WTC11 (cell line): ENCODE data around the gene PLA2G4A. TPM values are rescaled to one million over a fixed set of nuclear protein-coding genes. Genes with fewer than 3 reads are reported as not detected.

Experiments
- ATAC-seq: fragments of 200-7000 bp; cut with Tn5 transposase; 2 replicates; pipeline ENCODE4 v1.10.0; 2021; ENCODE audit warnings: mild to moderate bottlenecking, moderate library complexity
- CTCF ChIA-PET: fragments of 300-600 bp; sonication (Branson Sonifier 250); formaldehyde crosslinking; loops from one replicate; lab custom pipeline; 2021; ENCODE audit warnings: antibody characterized with exemption; lab: Charles Lee
- POLR2A ChIA-PET: fragments of 350-600 bp; sonication (Branson Sonifier 250); formaldehyde crosslinking; loops from one replicate; lab custom pipeline; 2021; ENCODE audit warnings: antibody characterized with exemption; lab: Charles Lee
- DNase-seq: peaks from one replicate; pipeline ENCODE4 v3.0.0; 2021; ENCODE audit warnings: low spot score
- H3K27ac Mint-ChIP-seq: 2 replicates; pipeline ENCODE4 v1.8.0; 2021; ENCODE audit warnings: mixed read lengths
- H3K27me3 Mint-ChIP-seq: 2 replicates; pipeline ENCODE4 v1.8.0; 2021; ENCODE audit warnings: low read depth, mild to moderate bottlenecking, moderate library complexity, mixed read lengths
- H3K36me3 Mint-ChIP-seq: 2 replicates; pipeline ENCODE4 v1.8.0; 2021; ENCODE audit warnings: mixed read lengths
- H3K4me1 Mint-ChIP-seq: 2 replicates; pipeline ENCODE4 v1.8.0; 2022; ENCODE audit warnings: mixed read lengths
- H3K4me3 Mint-ChIP-seq: 2 replicates; pipeline ENCODE4 v1.8.0; 2021; ENCODE audit warnings: mild to moderate bottlenecking, moderate library complexity, mixed read lengths
- H3K9me3 Mint-ChIP-seq: 2 replicates; pipeline ENCODE4 v1.8.0; 2021; ENCODE audit warnings: mixed read lengths
- ARID4B ChIP-seq: sonication (generic); formaldehyde crosslinking; IDR thresholded peaks from 2 replicates; pipeline ENCODE4 v1.8.0; 2023; ENCODE audit warnings: missing genetic modification reagents, mild to moderate bottlenecking, borderline replicate concordance
- ATF3 ChIP-seq: sonication (generic); formaldehyde crosslinking; conservative IDR thresholded peaks from 2 replicates; pipeline ENCODE4 v1.8.1; 2022; ENCODE audit warnings: mild to moderate bottlenecking, missing genetic modification reagents
- ATF6 ChIP-seq: sonication (generic); formaldehyde crosslinking; IDR thresholded peaks from 2 replicates; pipeline ENCODE4 v1.8.1; 2023; ENCODE audit warnings: mild to moderate bottlenecking, missing genetic modification reagents
- FOXK1 ChIP-seq: sonication (generic); formaldehyde crosslinking; IDR thresholded peaks from 2 replicates; pipeline ENCODE4 v1.8.0; 2022; ENCODE audit warnings: mild to moderate bottlenecking, moderate library complexity, missing genetic modification reagents
- FOXP1 ChIP-seq: sonication (generic); formaldehyde crosslinking; IDR thresholded peaks from 2 replicates; pipeline ENCODE4 v1.8.0; 2022; ENCODE audit warnings: missing genetic modification reagents, mild to moderate bottlenecking, moderate library complexity, borderline replicate concordance
- GRHL2 ChIP-seq: fragments of 250-450 bp; sonication (Bioruptor Pico); IDR thresholded peaks from 2 replicates; pipeline ENCODE4 v1.8.0; 2022; ENCODE audit warnings: mild to moderate bottlenecking, moderate library complexity; ENCODE audit not compliant: insufficient replicate concordance, severe bottlenecking
- GTF2I ChIP-seq: fragments of 250-450 bp; sonication (Bioruptor Pico); conservative IDR thresholded peaks from 2 replicates; pipeline ENCODE4 v1.4.0; 2021; ENCODE audit warnings: mild to moderate bottlenecking
- IRF2 ChIP-seq: sonication (generic); formaldehyde crosslinking; IDR thresholded peaks from 2 replicates; pipeline ENCODE4 v1.8.0; 2022; ENCODE audit warnings: low read depth, missing genetic modification reagents, borderline replicate concordance
- SMAD4 ChIP-seq: sonication (generic); formaldehyde crosslinking; IDR thresholded peaks from 2 replicates; pipeline ENCODE4 v1.8.0; 2022; ENCODE audit warnings: mild to moderate bottlenecking, missing genetic modification reagents
- USF1 ChIP-seq: sonication (generic); formaldehyde crosslinking; IDR thresholded peaks from 2 replicates; pipeline ENCODE4 v1.8.0; 2022; ENCODE audit warnings: mild to moderate bottlenecking, missing genetic modification reagents
- ZNF512 ChIP-seq: sonication (generic); formaldehyde crosslinking; IDR thresholded peaks from 2 replicates; pipeline ENCODE4 v1.8.1; 2022; ENCODE audit warnings: missing genetic modification reagents, borderline replicate concordance
- ZNF671 ChIP-seq: fragments of 250-450 bp; sonication (Bioruptor Pico); IDR thresholded peaks from 2 replicates; pipeline ENCODE4 v1.8.0; 2021; ENCODE audit warnings: mild to moderate bottlenecking
- total RNA-seq: library from RNA; stranded (reverse); gene quantifications from 3 replicates; pipeline ENCODE4 v1.2.3, GENCODE V29; 2021
- TF ChIP-seq, protein P1 (sequence below): sonication (generic); formaldehyde crosslinking; IDR thresholded peaks from 2 replicates; pipeline ENCODE4 v1.8.0; 2023; ENCODE audit warnings: missing genetic modification reagents
- TF ChIP-seq, protein P2 (sequence below): sonication (generic); formaldehyde crosslinking; IDR thresholded peaks from 2 replicates; pipeline ENCODE4 v1.8.1; 2022; ENCODE audit warnings: low read depth, mild to moderate bottlenecking, moderate library complexity, missing genetic modification reagents, borderline replicate concordance
- TF ChIP-seq, protein P3 (sequence below): fragments of 250-450 bp; sonication (Bioruptor Pico); IDR thresholded peaks from 2 replicates; pipeline ENCODE4 v1.9.0; 2021; ENCODE audit warnings: mild to moderate bottlenecking, borderline replicate concordance
- TF ChIP-seq, protein P4 (sequence below): sonication (generic); formaldehyde crosslinking; IDR thresholded peaks from 2 replicates; pipeline ENCODE4 v1.8.0; 2022; ENCODE audit warnings: mild to moderate bottlenecking, missing genetic modification reagents
- TF ChIP-seq, protein P5 (sequence below): sonication (generic); formaldehyde crosslinking; IDR thresholded peaks from 2 replicates; pipeline ENCODE4 v1.8.0; 2022; ENCODE audit warnings: mild to moderate bottlenecking, missing genetic modification reagents

PLA2G4A gene
- total RNA-seq, 1 experiment from 2014 or later: 1.3 TPM

DNA sequence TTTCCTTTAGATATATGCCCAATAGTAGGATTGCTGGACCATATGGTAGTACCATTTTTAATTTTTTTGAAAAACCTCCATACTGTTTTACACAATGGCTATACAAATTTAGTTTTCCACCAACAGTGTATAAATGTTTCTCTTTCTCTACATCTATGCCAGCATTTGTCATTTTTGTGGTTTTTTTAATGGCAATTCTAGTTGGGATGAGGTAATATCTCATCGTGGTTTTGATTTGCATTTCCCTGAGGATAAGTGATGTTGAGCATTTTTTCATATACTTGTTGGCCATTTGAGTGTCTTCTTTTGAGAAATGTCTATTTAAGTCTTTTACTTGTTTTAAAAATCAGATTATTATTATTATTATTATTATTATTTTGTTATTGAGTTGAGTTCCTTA lies 35.5 kb downstream of the PLA2G4A start:
- TF ChIP-seq IRF2 (CRISPR knock-in tag) (no peak), GRHL2 (no peak), GTF2I (CRISPR knock-in tag) (no peak), USF1 (CRISPR knock-in tag) (no peak), SMAD4 (CRISPR knock-in tag) (no peak)
- TF ChIP-seq, protein P1, sequence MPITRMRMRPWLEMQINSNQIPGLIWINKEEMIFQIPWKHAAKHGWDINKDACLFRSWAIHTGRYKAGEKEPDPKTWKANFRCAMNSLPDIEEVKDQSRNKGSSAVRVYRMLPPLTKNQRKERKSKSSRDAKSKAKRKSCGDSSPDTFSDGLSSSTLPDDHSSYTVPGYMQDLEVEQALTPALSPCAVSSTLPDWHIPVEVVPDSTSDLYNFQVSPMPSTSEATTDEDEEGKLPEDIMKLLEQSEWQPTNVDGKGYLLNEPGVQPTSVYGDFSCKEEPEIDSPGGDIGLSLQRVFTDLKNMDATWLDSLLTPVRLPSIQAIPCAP: no peak
- TF ChIP-seq, protein P2, sequence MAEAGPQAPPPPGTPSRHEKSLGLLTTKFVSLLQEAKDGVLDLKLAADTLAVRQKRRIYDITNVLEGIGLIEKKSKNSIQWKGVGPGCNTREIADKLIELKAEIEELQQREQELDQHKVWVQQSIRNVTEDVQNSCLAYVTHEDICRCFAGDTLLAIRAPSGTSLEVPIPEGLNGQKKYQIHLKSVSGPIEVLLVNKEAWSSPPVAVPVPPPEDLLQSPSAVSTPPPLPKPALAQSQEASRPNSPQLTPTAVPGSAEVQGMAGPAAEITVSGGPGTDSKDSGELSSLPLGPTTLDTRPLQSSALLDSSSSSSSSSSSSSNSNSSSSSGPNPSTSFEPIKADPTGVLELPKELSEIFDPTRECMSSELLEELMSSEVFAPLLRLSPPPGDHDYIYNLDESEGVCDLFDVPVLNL (CRISPR knock-in tag): no peak
- TF ChIP-seq, all 79 proteins: peak for 0
- no peaks in the 10 kb centered on the region for H3K9me3 Mint-ChIP-seq
- H3K4me1 Mint-ChIP-seq: no peaks in the 10 kb centered on the region
- no peaks in the 10 kb centered on the region for H3K27me3 Mint-ChIP-seq
- CTCF ChIA-PET: no interaction called here
- DNase-seq: no peak
- POLR2A ChIA-PET: no interaction called here
- ATAC-seq: no peak
- H3K4me3 Mint-ChIP-seq: no peak overlapping the region
- no peaks in the 10 kb centered on the region for H3K36me3 Mint-ChIP-seq
- no peak overlapping the region for H3K27ac Mint-ChIP-seq

GRCh38 chr1:186865253-186865652 lies 36.5 kb downstream of the PLA2G4A start:
- Mint-ChIP-seq H3K4me1 (peaks cover 5% of the 10 kb centered on the region), H3K36me3 (no peaks in the 10 kb centered on the region), H3K4me3 (no peak overlapping the region), H3K9me3 (no peaks in the 10 kb centered on the region), H3K27ac (no peak overlapping the region), H3K27me3 (no peaks in the 10 kb centered on the region)
- DNase-seq (no peak), ATAC-seq (no peak)
- POLR2A ChIA-PET: no interaction called here
- CTCF ChIA-PET: interaction anchor here (0.9 kb wide), 1 partner anchor 143 kb away, joined by 3 read pairs; no protein-coding TSS in a partner anchor
- TF ChIP-seq ZNF671 (CRISPR knock-in tag) (no peak), FOXK1 (no peak), ATF3 (no peak), FOXP1 (CRISPR knock-in tag) (no peak), ARID4B (CRISPR knock-in tag) (no peak), ZNF512 (CRISPR knock-in tag) (no peak), IRF2 (CRISPR knock-in tag) (no peak), ATF6 (no peak)
- TF ChIP-seq, protein P3, sequence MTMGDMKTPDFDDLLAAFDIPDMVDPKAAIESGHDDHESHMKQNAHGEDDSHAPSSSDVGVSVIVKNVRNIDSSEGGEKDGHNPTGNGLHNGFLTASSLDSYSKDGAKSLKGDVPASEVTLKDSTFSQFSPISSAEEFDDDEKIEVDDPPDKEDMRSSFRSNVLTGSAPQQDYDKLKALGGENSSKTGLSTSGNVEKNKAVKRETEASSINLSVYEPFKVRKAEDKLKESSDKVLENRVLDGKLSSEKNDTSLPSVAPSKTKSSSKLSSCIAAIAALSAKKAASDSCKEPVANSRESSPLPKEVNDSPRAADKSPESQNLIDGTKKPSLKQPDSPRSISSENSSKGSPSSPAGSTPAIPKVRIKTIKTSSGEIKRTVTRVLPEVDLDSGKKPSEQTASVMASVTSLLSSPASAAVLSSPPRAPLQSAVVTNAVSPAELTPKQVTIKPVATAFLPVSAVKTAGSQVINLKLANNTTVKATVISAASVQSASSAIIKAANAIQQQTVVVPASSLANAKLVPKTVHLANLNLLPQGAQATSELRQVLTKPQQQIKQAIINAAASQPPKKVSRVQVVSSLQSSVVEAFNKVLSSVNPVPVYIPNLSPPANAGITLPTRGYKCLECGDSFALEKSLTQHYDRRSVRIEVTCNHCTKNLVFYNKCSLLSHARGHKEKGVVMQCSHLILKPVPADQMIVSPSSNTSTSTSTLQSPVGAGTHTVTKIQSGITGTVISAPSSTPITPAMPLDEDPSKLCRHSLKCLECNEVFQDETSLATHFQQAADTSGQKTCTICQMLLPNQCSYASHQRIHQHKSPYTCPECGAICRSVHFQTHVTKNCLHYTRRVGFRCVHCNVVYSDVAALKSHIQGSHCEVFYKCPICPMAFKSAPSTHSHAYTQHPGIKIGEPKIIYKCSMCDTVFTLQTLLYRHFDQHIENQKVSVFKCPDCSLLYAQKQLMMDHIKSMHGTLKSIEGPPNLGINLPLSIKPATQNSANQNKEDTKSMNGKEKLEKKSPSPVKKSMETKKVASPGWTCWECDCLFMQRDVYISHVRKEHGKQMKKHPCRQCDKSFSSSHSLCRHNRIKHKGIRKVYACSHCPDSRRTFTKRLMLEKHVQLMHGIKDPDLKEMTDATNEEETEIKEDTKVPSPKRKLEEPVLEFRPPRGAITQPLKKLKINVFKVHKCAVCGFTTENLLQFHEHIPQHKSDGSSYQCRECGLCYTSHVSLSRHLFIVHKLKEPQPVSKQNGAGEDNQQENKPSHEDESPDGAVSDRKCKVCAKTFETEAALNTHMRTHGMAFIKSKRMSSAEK: no peak
- TF ChIP-seq, protein P4, sequence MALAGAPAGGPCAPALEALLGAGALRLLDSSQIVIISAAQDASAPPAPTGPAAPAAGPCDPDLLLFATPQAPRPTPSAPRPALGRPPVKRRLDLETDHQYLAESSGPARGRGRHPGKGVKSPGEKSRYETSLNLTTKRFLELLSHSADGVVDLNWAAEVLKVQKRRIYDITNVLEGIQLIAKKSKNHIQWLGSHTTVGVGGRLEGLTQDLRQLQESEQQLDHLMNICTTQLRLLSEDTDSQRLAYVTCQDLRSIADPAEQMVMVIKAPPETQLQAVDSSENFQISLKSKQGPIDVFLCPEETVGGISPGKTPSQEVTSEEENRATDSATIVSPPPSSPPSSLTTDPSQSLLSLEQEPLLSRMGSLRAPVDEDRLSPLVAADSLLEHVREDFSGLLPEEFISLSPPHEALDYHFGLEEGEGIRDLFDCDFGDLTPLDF (CRISPR knock-in tag): no peak
- TF ChIP-seq, protein P5, sequence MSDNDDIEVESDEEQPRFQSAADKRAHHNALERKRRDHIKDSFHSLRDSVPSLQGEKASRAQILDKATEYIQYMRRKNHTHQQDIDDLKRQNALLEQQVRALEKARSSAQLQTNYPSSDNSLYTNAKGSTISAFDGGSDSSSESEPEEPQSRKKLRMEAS (CRISPR knock-in tag): no peak
